Natural killer cell (primary cell): Measurements from ENCODE around the gene NPC1. TPM values are rescaled to one million over a fixed set of nuclear protein-coding genes. Genes with fewer than 3 reads are reported as not detected.

Source experiments
- ATAC-seq, 3 donors: fragments of 150-1000 bp in 2 of 3; fragments of 200-7000 bp in 1 of 3; cut with Tn5 transposase; 1 replicate in 1 of 3; 2 replicates in 2 of 3; pipeline ENCODE4 v1.10.0; 2021; ENCODE audit warnings: mild to moderate bottlenecking in 2 of 3, moderate library complexity in 2 of 3
- DNase-seq, 2 donors: peaks; one replicate each; pipeline versions ENCODE4 v3.0.0 to v3.0.0-alpha.2; 2013 to 2021; ENCODE audit warnings: mixed read lengths in 1 of 2
- H3K27ac ChIP-seq: one replicate; pipeline ENCODE4 v1.5.1; 2013; ENCODE audit warnings: mild to moderate bottlenecking, low read length
- H3K27me3 ChIP-seq: one replicate; pipeline ENCODE4 v1.6.1; 2013; ENCODE audit warnings: low read length; ENCODE audit not compliant: control insufficient read depth, insufficient read depth
- H3K36me3 ChIP-seq: one replicate; pipeline ENCODE4 v1.6.1; 2013; ENCODE audit warnings: low read length; ENCODE audit not compliant: control insufficient read depth, insufficient read depth
- H3K4me1 ChIP-seq: one replicate; pipeline ENCODE4 v1.6.1; 2013; ENCODE audit warnings: low read length; ENCODE audit not compliant: control insufficient read depth, insufficient read depth
- H3K4me3 ChIP-seq: one replicate; pipeline ENCODE4 v1.5.1; 2013; ENCODE audit warnings: low read length
- H3K9me3 ChIP-seq: one replicate; pipeline ENCODE4 v1.6.1; 2013; ENCODE audit warnings: low read length; ENCODE audit not compliant: control insufficient read depth, insufficient read depth
- H3K27ac Mint-ChIP-seq, 2 donors: one replicate each; pipeline ENCODE4 v1.8.0; 2022; ENCODE audit warnings: mild to moderate bottlenecking in 2 of 2, mixed read lengths in 2 of 2, moderate library complexity in 1 of 2
- H3K27me3 Mint-ChIP-seq, 2 donors: one replicate each; pipeline ENCODE4 v1.8.0; 2022; ENCODE audit warnings: low read depth in 2 of 2, mixed read lengths in 2 of 2
- H3K36me3 Mint-ChIP-seq: one replicate; pipeline ENCODE4 v1.8.0; 2022; ENCODE audit warnings: mixed read lengths
- H3K4me1 Mint-ChIP-seq, 2 donors: one replicate each; pipeline ENCODE4 v1.8.0; 2022; ENCODE audit warnings: mixed read lengths in 2 of 2
- H3K4me3 Mint-ChIP-seq: one replicate; pipeline ENCODE4 v1.8.0; 2022; ENCODE audit warnings: mild to moderate bottlenecking, moderate library complexity, mixed read lengths
- H3K9me3 Mint-ChIP-seq, 2 donors: one replicate each; pipeline ENCODE4 v1.8.0; 2022; ENCODE audit warnings: mixed read lengths in 2 of 2
- WGBS: methylation state at CpG from one replicate; pipeline ENCODE4 v1.1.7; 2013; ENCODE audit warnings: missing lambda C conversion rate; ENCODE audit not compliant: insufficient coverage; 5-methylcytosine and 5-hydroxymethylcytosine counted together
- intact Hi-C: fragments of 100-400 bp; cut with micrococcal nuclease; formaldehyde crosslinking; loops from one replicate; pipeline ENCODE4 v1.14.2; 2022
- total RNA-seq, 4 donors: library from RNA; stranded (reverse); fragments of 120-200 nt in 1 of 4; gene quantifications; one replicate each; pipeline versions ENCODE4 v1.2.3 to v1.2.4, GENCODE V29; 2013 to 2022
- TF ChIP-seq, protein P1 (sequence below): fragments of 200-600 bp; IDR thresholded peaks from one replicate; pipeline ENCODE4 v1.8.0; 2022; ENCODE audit warnings: antibody characterized with exemption

The NPC1 gene
- total RNA-seq, 3 donors from 2014 or later (not counting 1 experiment from before 2014, with no cell fraction given), result 143 to 203 (median 173) TPM

GRCh38 chr18:23567671-23568070 lies 18.6 kb downstream of the NPC1 start:
- Histone ChIP-seq H3K36me3 (peaks cover 55% of the 10 kb centered on the region), H3K4me3 (no peak overlapping the region), H3K9me3 (no peaks in the 10 kb centered on the region), H3K27ac (no peak overlapping the region), H3K4me1 (peaks cover 45% of the 10 kb centered on the region), H3K27me3 (no peaks in the 10 kb centered on the region)
- Mint-ChIP-seq H3K27me3 (no peaks in the 10 kb centered on the region), H3K9me3 (no peaks in the 10 kb centered on the region), H3K36me3 (peaks cover 24% of the 10 kb centered on the region), H3K4me1 (peaks cover 56 to 65% of the 10 kb centered on the region in 2 donors), H3K27ac (peak overlapping the region; percentile 94 to 99), H3K4me3 (no peak overlapping the region)
- ATAC-seq (no peak), DNase-seq (no peak)
- TF ChIP-seq, protein P1, sequence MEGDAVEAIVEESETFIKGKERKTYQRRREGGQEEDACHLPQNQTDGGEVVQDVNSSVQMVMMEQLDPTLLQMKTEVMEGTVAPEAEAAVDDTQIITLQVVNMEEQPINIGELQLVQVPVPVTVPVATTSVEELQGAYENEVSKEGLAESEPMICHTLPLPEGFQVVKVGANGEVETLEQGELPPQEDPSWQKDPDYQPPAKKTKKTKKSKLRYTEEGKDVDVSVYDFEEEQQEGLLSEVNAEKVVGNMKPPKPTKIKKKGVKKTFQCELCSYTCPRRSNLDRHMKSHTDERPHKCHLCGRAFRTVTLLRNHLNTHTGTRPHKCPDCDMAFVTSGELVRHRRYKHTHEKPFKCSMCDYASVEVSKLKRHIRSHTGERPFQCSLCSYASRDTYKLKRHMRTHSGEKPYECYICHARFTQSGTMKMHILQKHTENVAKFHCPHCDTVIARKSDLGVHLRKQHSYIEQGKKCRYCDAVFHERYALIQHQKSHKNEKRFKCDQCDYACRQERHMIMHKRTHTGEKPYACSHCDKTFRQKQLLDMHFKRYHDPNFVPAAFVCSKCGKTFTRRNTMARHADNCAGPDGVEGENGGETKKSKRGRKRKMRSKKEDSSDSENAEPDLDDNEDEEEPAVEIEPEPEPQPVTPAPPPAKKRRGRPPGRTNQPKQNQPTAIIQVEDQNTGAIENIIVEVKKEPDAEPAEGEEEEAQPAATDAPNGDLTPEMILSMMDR, result no peak
- intact Hi-C loops, result loop anchor here (10.0 kb wide), 1 partner anchor 333 kb away; no protein-coding TSS in a partner anchor
- WGBS, result 80% methylated on average over 1 of the region's 3 CpGs

DNA sequence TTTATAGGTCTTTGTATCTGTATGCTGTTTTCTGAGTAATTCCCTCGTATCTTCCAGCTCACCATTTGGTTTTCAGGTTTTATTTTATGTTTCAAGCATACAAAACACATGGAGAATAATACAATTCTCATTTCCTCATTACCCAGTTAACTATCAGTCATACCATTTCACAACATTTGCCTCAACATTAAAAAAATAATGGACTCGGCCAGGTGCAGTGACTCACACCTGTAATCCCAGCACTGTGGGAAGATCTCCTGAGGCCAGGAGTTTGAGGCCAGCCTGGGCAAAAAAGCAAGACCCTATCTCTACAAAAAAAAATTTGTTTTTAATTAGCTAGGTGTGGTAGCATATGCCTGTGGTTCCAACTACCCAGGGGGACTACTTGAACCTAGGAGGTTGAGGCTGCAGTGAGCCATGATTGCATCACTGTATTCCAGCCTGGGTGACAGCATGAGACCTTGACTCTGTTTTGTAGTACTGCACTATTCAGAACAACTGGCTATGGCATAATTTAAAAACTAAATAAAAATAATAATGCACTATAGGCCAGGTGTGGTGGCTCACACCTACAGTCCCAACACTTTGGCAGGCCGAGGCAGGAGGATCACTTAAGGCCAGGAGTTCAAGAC lies 20.3 kb downstream of the NPC1 start:
- Histone ChIP-seq H3K9me3 (no peaks in the 10 kb centered on the region), H3K36me3 (peaks cover 61% of the 10 kb centered on the region), H3K4me3 (no peak overlapping the region), H3K4me1 (peaks cover 30% of the 10 kb centered on the region), H3K27ac (no peak overlapping the region), H3K27me3 (no peaks in the 10 kb centered on the region)
- ATAC-seq, result no peak
- TF ChIP-seq, protein P1, result no peak
- Mint-ChIP-seq H3K27me3 (no peaks in the 10 kb centered on the region), H3K4me3 (no peak overlapping the region), H3K36me3 (peaks cover 24% of the 10 kb centered on the region), H3K27ac (peak overlapping the region; percentile 85 to 99), H3K9me3 (no peaks in the 10 kb centered on the region), H3K4me1 (peaks cover 45 to 60% of the 10 kb centered on the region in 2 donors)
- intact Hi-C loops, result loop anchor here (10.0 kb wide), 1 partner anchor 331 kb away; no protein-coding TSS in a partner anchor
- no peak for DNase-seq
- 97% methylated on average over 3 of the region's 3 CpGs for WGBS

GRCh38 chr18:23563377-23564043 lies 22.8 kb downstream of the NPC1 start:
- H3K4me3 Mint-ChIP-seq, result peak overlapping the region; percentile 10
- H3K4me1 Mint-ChIP-seq, result peaks cover 23 to 36% of the 10 kb centered on the region in 2 donors
- peak overlapping the region; percentile 85 to 99 for H3K27ac Mint-ChIP-seq
- intact Hi-C loops, result loop anchor here (1.0 to 10.0 kb wide), 3 partner anchors 11 to 329 kb away; partner anchors contain the start of gene NPC1
- peaks cover 60% of the 10 kb centered on the region for H3K36me3 ChIP-seq
- no peaks in the 10 kb centered on the region for H3K27me3 ChIP-seq
- peaks cover 22% of the 10 kb centered on the region for H3K36me3 Mint-ChIP-seq
- peak overlapping the region; percentile 8 for H3K27ac ChIP-seq
- WGBS, result 36% methylated on average over 2 of the region's 2 CpGs
- DNase-seq (peak in 1 of 2 donors; percentile 61), ATAC-seq (peak; percentile 88 to 97 (median 90))
- H3K27me3 Mint-ChIP-seq, result no peaks in the 10 kb centered on the region
- H3K4me3 ChIP-seq, result no peak overlapping the region
- H3K9me3 ChIP-seq, result no peaks in the 10 kb centered on the region
- no peaks in the 10 kb centered on the region for H3K9me3 Mint-ChIP-seq
- peaks cover 14% of the 10 kb centered on the region for H3K4me1 ChIP-seq
- TF ChIP-seq, protein P1, result no peak
